Testis (tissue), 3 donors: ENCODE data around the gene TMC1. TPM values are rescaled to one million over a fixed set of nuclear protein-coding genes. Genes with fewer than 3 reads are reported as not detected.
A peak's percentile ranks its signal among the peaks of the same experiment; 100 is the strongest.

ENCODE experiments used
- DNase-seq: peaks from one replicate; pipeline ENCODE4 v3.0.0-alpha.2; 2019
- H3K27ac ChIP-seq, 2 donors: fragments of 200-600 bp; sonication (generic); one replicate each; pipeline ENCODE4 v1.5.1; 2019
- H3K27me3 ChIP-seq: fragments of 200-600 bp; sonication (generic); one replicate; pipeline ENCODE4 v1.5.1; 2019
- H3K36me3 ChIP-seq: fragments of 200-600 bp; sonication (generic); one replicate; pipeline ENCODE4 v1.5.1; 2017; ENCODE audit warnings: low read depth; ENCODE audit errors: missing control alignments
- H3K4me1 ChIP-seq: fragments of 200-600 bp; sonication (generic); one replicate; pipeline ENCODE4 v1.5.1; 2019
- H3K4me3 ChIP-seq, 2 donors: fragments of 200-600 bp; sonication (generic); one replicate each; pipeline ENCODE4 v1.5.1; 2017 to 2019
- H3K9me3 ChIP-seq: fragments of 200-600 bp; sonication (generic); one replicate; pipeline ENCODE4 v1.5.1; 2017
- CTCF ChIP-seq, 3 experiments: fragments of 450-650 bp in 2 of 3; fragments of 200-600 bp in 1 of 3; sonication (generic) in 1 of 3; IDR thresholded peaks; one replicate each; pipeline ENCODE4 v1.5.1; 2016 to 2019; ENCODE audit warnings: antibody characterized with exemption in 3 of 3, mild to moderate bottlenecking in 2 of 3, moderate library complexity in 1 of 3
- POLR2A ChIP-seq: fragments of 450-650 bp; IDR thresholded peaks from one replicate; pipeline ENCODE4 v1.6.1; 2017; ENCODE audit warnings: antibody characterized with exemption, mild to moderate bottlenecking, moderate library complexity
- WGBS, 2 donors: methylation state at CpG; one replicate each; pipeline ENCODE4 v1.1.5; 2018; 5-methylcytosine and 5-hydroxymethylcytosine counted together
- intact Hi-C: fragments of 100-400 bp; cut with DNase I; formaldehyde crosslinking; loops from one replicate; pipeline ENCODE4 v1.15.1; 2023; ENCODE audit warnings: low total_unique reads
- polyA plus RNA-seq: library from polyadenylated mRNA; stranded (reverse); fragments of 350-450 nt; fragmentation: Illumina TruSeq; extraction: RNeasy Lipid Tissue Mini Kit (QIAGEN cat#74804); gene quantifications from one replicate; pipeline ENCODE4 v1.2.3, GENCODE V29; 2014; ENCODE audit warnings: low read depth, low replicate concordance; ENCODE audit not compliant: insufficient read depth
- total RNA-seq, 2 donors: library from RNA; depleted of rRNA; stranded (reverse); fragments of >200 nt; gene quantifications; one replicate each; pipeline ENCODE4 v1.2.3, GENCODE V29; 2016

TMC1 gene
- total and polyA plus RNA-seq, 3 donors from 2014 or later: 2.0 to 5.4 (median 3.0) TPM

- no peak overlapping the region for H3K27ac ChIP-seq
- intact Hi-C loops: no loop called here
- TF ChIP-seq POLR2A (no peak), CTCF (IDR thresholded peaks at IDR 0.05) (no peak)
- no peak overlapping the region for H3K4me3 ChIP-seq
- no peaks in the 10 kb centered on the region for H3K27me3 ChIP-seq
- no peaks in the 10 kb centered on the region for H3K36me3 ChIP-seq
- H3K9me3 ChIP-seq: no peaks in the 10 kb centered on the region
- WGBS, 2 donors: 16 to 33% methylated on average over 1 of the region's 1 CpG
- DNase-seq: no peak
- H3K4me1 ChIP-seq: no peaks in the 10 kb centered on the region
These were observed 92.7 kb downstream of the TMC1 start for GRCh38 chr9:72614067-72614466.

- no peak overlapping the region for H3K4me3 ChIP-seq
- WGBS, 2 donors: 92 to 96% methylated on average over 6 of the region's 6 CpGs
- TF ChIP-seq CTCF (IDR thresholded peaks at IDR 0.05) (no peak), POLR2A (no peak)
- no peak overlapping the region for H3K27ac ChIP-seq
- H3K27me3 ChIP-seq: no peaks in the 10 kb centered on the region
- DNase-seq: no peak
- H3K36me3 ChIP-seq: no peaks in the 10 kb centered on the region
- H3K9me3 ChIP-seq: no peaks in the 10 kb centered on the region
- intact Hi-C loops: no loop called here
- H3K4me1 ChIP-seq: no peaks in the 10 kb centered on the region
These were observed 94.5 kb downstream of the TMC1 start for GRCh38 chr9:72615931-72616330.

- H3K4me3 ChIP-seq: no peak overlapping the region
- H3K36me3 ChIP-seq: no peaks in the 10 kb centered on the region
- no peak for TF ChIP-seq POLR2A
- TF ChIP-seq CTCF (IDR thresholded peaks at IDR 0.05): no peak
- H3K27ac ChIP-seq: no peak overlapping the region
- no peak for DNase-seq
- H3K27me3 ChIP-seq: no peaks in the 10 kb centered on the region
- H3K4me1 ChIP-seq: peaks cover 7% of the 10 kb centered on the region
- no peaks in the 10 kb centered on the region for H3K9me3 ChIP-seq
- intact Hi-C loops: no loop called here
- 68 to 84% methylated on average over 2 of the region's 2 CpGs for WGBS, 2 donors
These were observed 97.4 kb downstream of the TMC1 start for GRCh38 chr9:72618811-72619210.

- no peaks in the 10 kb centered on the region for H3K36me3 ChIP-seq
- no peak for TF ChIP-seq CTCF (IDR thresholded peaks at IDR 0.05)
- no peak for TF ChIP-seq POLR2A
- H3K4me1 ChIP-seq: peaks cover 7% of the 10 kb centered on the region
- intact Hi-C loops: no loop called here
- peak; percentile 58 for DNase-seq
- no peak overlapping the region for H3K27ac ChIP-seq
- WGBS, 2 donors: 55 to 66% methylated on average over 2 of the region's 2 CpGs
- no peaks in the 10 kb centered on the region for H3K9me3 ChIP-seq
- no peaks in the 10 kb centered on the region for H3K27me3 ChIP-seq
- no peak overlapping the region for H3K4me3 ChIP-seq
These were observed 100.8 kb downstream of the TMC1 start for GRCh38 chr9:72622186-72622585.

GRCh38 chr9:72623156-72623555, 101.7 kb downstream of the TMC1 start:
- H3K36me3 ChIP-seq: no peaks in the 10 kb centered on the region
- TF ChIP-seq CTCF (IDR thresholded peaks at IDR 0.05) (no peak), POLR2A (no peak)
- no peak for DNase-seq
- 76 to 77% methylated on average over 2 of the region's 2 CpGs for WGBS, 2 donors
- intact Hi-C loops: no loop called here
- H3K9me3 ChIP-seq: no peaks in the 10 kb centered on the region
- no peak overlapping the region for H3K4me3 ChIP-seq
- H3K27me3 ChIP-seq: no peaks in the 10 kb centered on the region
- H3K27ac ChIP-seq: no peak overlapping the region
- peaks cover 7% of the 10 kb centered on the region for H3K4me1 ChIP-seq
